A673 (cell line): ENCODE data around the gene BTBD6. TPM values are rescaled to one million over a fixed set of nuclear protein-coding genes. Genes with fewer than 3 reads are reported as not detected.
"Not testable (repeated sequence)": the region's sequence is repeated elsewhere in the genome, so short reads cannot be mapped to it uniquely, and the experiment has no call there.

Experiments
- BruUV-seq: library from RNA; stranded (reverse); fragments of 400-500 nt; replicated peaks from 2 replicates; lab custom pipeline; 2021; lab: Mats Ljungman, UMichigan
- CTCF ChIA-PET: fragments of 300-600 bp; sonication (Branson Sonifier 250); formaldehyde crosslinking; loops from one replicate; lab custom pipeline; 2022; ENCODE audit warnings: antibody characterized with exemption; lab: Charles Lee
- POLR2A ChIA-PET: fragments of 300-600 bp; sonication (Branson Sonifier 250); formaldehyde crosslinking; loops from one replicate; lab custom pipeline; 2022; ENCODE audit warnings: antibody characterized with exemption; ENCODE audit not compliant: low non-redundant PET; lab: Charles Lee
- DNase-seq: peaks from one replicate; pipeline ENCODE4 v3.0.0-alpha.2; 2015; ENCODE audit warnings: low spot score
- H3K27ac ChIP-seq: fragments of 200-600 bp; sonication (generic); 2 replicates; pipeline ENCODE4 v1.5.1; 2016; ENCODE audit warnings: mixed run types, low read depth, mild to moderate bottlenecking, mixed read lengths, antibody characterized with exemption, low read length; ENCODE audit not compliant: poor library complexity, severe bottlenecking
- H3K27me3 ChIP-seq: fragments of 200-600 bp; sonication (generic); replicated peaks from 2 replicates; pipeline ENCODE4 v1.6.1; 2017; ENCODE audit warnings: mixed run types, low read depth, mild to moderate bottlenecking, mixed read lengths, antibody characterized with exemption, low read length; ENCODE audit not compliant: insufficient read depth, poor library complexity
- H3K36me3 ChIP-seq: fragments of 200-600 bp; sonication (generic); 2 replicates; pipeline ENCODE4 v1.6.1; 2016; ENCODE audit warnings: mixed run types, mild to moderate bottlenecking, mixed read lengths, antibody characterized with exemption, low read length; ENCODE audit not compliant: insufficient read depth, poor library complexity, severe bottlenecking
- H3K4me1 ChIP-seq: fragments of 200-600 bp; sonication (generic); 2 replicates; pipeline ENCODE4 v1.6.1; 2017; ENCODE audit warnings: mixed run types, mild to moderate bottlenecking, mixed read lengths, antibody characterized with exemption, low read length; ENCODE audit not compliant: insufficient read depth, poor library complexity, severe bottlenecking
- H3K4me3 ChIP-seq: fragments of 200-600 bp; sonication (generic); 2 replicates; pipeline ENCODE4 v1.5.1; 2016; ENCODE audit warnings: low read depth, mixed run types, mild to moderate bottlenecking, mixed read lengths, low read length; ENCODE audit not compliant: poor library complexity, severe bottlenecking
- H3K9me3 ChIP-seq: fragments of 200-600 bp; sonication (generic); 2 replicates; pipeline ENCODE4 v1.6.1; 2016; ENCODE audit warnings: mixed run types, low read depth, mild to moderate bottlenecking, mixed read lengths, antibody characterized with exemption, low read length; ENCODE audit not compliant: poor library complexity, severe bottlenecking
- EZH2 ChIP-seq: fragments of 200-600 bp; sonication (generic); IDR thresholded peaks from 2 replicates; pipeline ENCODE4 v1.6.1; 2017; ENCODE audit warnings: borderline replicate concordance, low read depth, mild to moderate bottlenecking, mixed read lengths, antibody characterized with exemption, low read length; ENCODE audit not compliant: poor library complexity, severe bottlenecking
- intact Hi-C: fragments of 100-400 bp; cut with micrococcal nuclease; formaldehyde crosslinking; loops from one replicate; pipeline ENCODE4 v1.10.0; 2022; ENCODE audit not compliant: unreplicated experiment
- total RNA-seq: library from RNA; stranded (reverse); gene quantifications from 2 replicates; pipeline ENCODE4 v1.2.3, GENCODE V29; 2021
- TF ChIP-seq, protein P1 (sequence below): fragments of 300-800, 200-600 bp; sonication (generic); conservative IDR thresholded peaks from 2 replicates; pipeline ENCODE4 v1.5.1; 2017; ENCODE audit warnings: low read depth, mild to moderate bottlenecking, antibody characterized with exemption, low read length, moderate library complexity, mixed read lengths

The BTBD6 gene
- total RNA-seq, 1 experiment from 2014 or later = 39.9 TPM

DNA sequence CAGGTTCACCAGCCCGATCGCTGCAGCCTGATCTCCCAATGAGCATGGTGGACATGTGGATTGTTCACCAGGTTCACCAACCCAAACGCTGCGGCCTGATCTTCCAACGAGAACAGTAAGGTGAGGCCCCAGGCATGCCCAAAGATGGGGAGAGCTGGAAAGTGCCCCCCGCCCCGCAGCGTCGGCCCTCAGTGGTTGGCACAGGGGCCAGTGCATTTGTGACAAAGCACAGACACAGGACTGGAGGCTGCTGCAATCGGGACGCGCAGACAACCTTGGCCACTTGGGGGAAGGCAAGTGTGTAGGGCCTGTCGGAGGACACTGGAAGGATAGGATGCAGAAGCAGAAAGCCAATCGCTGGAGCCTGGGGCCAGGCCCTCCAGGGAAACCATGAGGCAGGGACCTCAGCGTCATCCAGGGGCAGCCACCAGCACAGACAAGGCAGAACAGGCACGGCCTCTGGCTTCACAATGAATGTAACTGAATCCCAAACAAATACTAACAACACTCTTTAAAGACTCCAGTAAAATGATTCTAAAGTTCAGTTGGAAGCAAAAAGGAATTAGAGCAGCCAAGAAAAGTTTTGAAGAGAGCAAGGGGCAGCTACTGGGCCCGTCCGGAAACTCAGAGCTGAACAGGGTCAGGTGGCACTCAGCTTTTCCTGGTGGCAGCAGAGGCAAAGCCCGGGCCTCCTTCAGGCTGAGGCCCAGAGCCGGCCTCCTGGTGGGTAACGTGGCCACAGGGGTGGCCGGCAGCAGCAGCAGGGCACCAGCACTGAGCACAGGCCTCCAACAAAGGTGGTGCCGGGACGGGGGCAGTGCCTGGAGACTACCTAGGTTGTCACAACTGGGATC is 39.1 kb downstream of the BTBD6 start:
- DNase-seq = no peak
- intact Hi-C loops = no loop called here
- BruUV-seq = no TSS peak
- H3K4me1 ChIP-seq = no peaks in the 10 kb centered on the region
- no peak overlapping the region for H3K4me3 ChIP-seq
- TF ChIP-seq, protein P1, sequence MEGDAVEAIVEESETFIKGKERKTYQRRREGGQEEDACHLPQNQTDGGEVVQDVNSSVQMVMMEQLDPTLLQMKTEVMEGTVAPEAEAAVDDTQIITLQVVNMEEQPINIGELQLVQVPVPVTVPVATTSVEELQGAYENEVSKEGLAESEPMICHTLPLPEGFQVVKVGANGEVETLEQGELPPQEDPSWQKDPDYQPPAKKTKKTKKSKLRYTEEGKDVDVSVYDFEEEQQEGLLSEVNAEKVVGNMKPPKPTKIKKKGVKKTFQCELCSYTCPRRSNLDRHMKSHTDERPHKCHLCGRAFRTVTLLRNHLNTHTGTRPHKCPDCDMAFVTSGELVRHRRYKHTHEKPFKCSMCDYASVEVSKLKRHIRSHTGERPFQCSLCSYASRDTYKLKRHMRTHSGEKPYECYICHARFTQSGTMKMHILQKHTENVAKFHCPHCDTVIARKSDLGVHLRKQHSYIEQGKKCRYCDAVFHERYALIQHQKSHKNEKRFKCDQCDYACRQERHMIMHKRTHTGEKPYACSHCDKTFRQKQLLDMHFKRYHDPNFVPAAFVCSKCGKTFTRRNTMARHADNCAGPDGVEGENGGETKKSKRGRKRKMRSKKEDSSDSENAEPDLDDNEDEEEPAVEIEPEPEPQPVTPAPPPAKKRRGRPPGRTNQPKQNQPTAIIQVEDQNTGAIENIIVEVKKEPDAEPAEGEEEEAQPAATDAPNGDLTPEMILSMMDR = no peak
- no peak for TF ChIP-seq EZH2
- H3K36me3 ChIP-seq = no peaks in the 10 kb centered on the region
- no peak overlapping the region for H3K27ac ChIP-seq
- H3K9me3 ChIP-seq = no peaks in the 10 kb centered on the region
- CTCF ChIA-PET = no interaction called here
- H3K27me3 ChIP-seq = no peaks in the 10 kb centered on the region
- POLR2A ChIA-PET = no interaction called here

DNA sequence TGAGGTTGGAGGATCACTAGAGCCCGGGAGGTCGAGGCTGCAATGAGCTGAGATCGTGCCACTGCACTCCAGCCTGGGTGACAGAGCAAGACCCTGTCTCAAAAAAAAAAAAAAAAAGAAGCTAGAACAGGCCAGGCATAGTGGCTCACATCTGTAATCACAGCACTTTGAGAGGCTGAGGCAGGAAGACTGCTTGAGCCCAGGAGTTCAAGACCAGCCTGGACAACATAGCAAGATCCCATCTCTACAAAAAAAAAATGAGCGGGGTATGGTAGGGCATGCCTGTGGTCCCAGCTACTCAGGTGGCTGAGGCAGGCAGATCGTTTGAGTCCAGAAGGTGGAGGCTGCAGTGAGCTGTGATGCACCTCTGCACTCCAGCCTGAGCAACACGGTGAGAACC is 40.6 kb downstream of the BTBD6 start:
- H3K4me3 ChIP-seq, H3K27me3 ChIP-seq, H3K4me1 ChIP-seq, H3K9me3 ChIP-seq, DNase-seq, BruUV-seq, H3K36me3 ChIP-seq, intact Hi-C loops, CTCF ChIA-PET, H3K27ac ChIP-seq: not testable (repeated sequence)
- POLR2A ChIA-PET = interaction anchor here (0.7 kb wide), 1 partner anchor 831 kb away, joined by 3 read pairs; no protein-coding TSS in a partner anchor

DNA sequence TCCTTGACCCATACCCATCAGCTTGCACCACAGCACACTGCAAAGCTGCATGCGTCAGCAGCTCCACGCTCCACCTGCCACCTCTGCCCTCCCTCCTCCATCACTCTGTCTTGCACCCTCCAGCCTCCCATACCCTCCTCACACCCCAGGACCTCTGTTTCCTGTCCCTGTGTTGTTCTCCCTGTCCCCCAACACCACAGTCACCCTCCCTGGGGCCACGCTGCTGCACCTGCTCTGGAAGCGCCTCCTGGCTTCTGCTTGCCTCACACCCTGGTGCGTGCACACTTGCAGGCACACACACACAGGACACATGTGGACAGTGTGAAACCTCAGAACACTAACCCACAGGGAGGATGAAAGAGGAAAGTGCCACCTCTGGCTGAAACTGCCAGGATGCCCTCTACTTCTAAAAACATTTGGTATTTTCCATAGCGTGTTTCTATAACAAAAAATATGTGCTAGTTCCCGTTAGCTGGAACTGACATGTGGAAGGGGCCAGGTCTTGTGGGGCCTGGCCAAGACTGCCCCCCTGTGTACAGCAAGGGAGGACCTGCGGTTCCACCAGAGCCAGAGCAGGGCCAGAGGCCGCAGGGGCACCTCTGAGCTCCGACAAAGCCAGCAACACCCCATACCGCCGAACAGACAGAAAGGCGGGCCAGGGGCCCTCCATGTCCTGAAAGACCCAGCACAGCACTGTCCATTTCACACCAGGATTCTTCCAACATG is 42.5 kb downstream of the BTBD6 start:
- Histone ChIP-seq H3K4me1 (no peaks in the 10 kb centered on the region), H3K4me3 (no peak overlapping the region), H3K9me3 (no peaks in the 10 kb centered on the region), H3K27ac (no peak overlapping the region), H3K27me3 (no peaks in the 10 kb centered on the region), H3K36me3 (no peaks in the 10 kb centered on the region)
- ChIA-PET POLR2A (no interaction called here), CTCF (no interaction called here)
- intact Hi-C loops = no loop called here
- no peak for TF ChIP-seq EZH2
- no peak for DNase-seq
- BruUV-seq = no TSS peak
